ENCODE results near the gene GCN1.
A peak's percentile ranks its signal among the peaks of the same experiment; 100 is the strongest.

GCN1 gene, protein sequence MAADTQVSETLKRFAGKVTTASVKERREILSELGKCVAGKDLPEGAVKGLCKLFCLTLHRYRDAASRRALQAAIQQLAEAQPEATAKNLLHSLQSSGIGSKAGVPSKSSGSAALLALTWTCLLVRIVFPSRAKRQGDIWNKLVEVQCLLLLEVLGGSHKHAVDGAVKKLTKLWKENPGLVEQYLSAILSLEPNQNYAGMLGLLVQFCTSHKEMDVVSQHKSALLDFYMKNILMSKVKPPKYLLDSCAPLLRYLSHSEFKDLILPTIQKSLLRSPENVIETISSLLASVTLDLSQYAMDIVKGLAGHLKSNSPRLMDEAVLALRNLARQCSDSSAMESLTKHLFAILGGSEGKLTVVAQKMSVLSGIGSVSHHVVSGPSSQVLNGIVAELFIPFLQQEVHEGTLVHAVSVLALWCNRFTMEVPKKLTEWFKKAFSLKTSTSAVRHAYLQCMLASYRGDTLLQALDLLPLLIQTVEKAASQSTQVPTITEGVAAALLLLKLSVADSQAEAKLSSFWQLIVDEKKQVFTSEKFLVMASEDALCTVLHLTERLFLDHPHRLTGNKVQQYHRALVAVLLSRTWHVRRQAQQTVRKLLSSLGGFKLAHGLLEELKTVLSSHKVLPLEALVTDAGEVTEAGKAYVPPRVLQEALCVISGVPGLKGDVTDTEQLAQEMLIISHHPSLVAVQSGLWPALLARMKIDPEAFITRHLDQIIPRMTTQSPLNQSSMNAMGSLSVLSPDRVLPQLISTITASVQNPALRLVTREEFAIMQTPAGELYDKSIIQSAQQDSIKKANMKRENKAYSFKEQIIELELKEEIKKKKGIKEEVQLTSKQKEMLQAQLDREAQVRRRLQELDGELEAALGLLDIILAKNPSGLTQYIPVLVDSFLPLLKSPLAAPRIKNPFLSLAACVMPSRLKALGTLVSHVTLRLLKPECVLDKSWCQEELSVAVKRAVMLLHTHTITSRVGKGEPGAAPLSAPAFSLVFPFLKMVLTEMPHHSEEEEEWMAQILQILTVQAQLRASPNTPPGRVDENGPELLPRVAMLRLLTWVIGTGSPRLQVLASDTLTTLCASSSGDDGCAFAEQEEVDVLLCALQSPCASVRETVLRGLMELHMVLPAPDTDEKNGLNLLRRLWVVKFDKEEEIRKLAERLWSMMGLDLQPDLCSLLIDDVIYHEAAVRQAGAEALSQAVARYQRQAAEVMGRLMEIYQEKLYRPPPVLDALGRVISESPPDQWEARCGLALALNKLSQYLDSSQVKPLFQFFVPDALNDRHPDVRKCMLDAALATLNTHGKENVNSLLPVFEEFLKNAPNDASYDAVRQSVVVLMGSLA (N-terminal part only)

DNA sequence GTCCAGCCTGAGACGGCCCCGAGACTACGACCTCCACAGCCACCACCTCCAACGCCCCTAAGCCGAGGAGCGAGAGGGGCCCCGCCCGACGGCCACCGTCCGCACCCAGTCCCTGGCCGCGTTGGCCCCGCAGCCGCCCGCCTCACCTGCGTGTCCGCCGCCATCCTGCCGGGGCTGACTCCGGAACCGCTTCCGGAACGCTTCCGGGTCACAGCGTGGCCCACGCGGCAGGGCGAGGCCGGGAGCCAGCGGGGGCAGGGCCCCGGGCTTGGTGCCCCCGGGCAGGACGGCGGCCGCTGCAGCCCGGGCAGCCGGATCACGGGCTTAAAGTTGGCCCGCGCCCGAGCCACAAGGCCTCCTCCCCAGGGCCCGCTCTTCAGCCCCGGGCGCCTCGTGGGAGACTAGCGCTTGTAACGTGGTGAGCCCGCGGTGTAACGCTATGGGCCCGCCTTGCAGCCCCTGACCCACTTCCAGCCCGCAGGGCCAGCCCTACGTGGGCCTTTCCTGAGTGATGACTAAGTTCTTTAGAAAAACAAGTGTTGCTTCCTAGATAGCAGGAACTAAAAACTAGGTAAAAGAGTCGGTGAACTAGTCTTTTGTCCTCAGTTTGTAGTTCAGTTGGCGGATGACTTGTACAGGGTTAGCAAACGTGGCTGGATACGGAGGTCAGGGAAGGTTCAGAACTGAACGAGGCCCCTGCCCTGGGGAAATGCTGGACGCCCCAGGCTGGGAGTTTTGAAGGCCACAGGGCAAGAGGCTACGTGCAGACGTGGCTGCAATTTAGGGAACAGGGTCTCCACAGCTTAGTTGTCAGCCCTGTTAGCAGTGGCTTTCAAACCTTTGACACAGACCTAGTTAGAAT is at the start of gene GCN1:
Gene GCN1 (minus strand): TSS at position 182 of the 862 bp plus-strand sequence. CDS start 18 bp downstream, at position 164.
- CTCF ChIA-PET, result no interaction called here
- TF ChIP-seq, protein P1, sequence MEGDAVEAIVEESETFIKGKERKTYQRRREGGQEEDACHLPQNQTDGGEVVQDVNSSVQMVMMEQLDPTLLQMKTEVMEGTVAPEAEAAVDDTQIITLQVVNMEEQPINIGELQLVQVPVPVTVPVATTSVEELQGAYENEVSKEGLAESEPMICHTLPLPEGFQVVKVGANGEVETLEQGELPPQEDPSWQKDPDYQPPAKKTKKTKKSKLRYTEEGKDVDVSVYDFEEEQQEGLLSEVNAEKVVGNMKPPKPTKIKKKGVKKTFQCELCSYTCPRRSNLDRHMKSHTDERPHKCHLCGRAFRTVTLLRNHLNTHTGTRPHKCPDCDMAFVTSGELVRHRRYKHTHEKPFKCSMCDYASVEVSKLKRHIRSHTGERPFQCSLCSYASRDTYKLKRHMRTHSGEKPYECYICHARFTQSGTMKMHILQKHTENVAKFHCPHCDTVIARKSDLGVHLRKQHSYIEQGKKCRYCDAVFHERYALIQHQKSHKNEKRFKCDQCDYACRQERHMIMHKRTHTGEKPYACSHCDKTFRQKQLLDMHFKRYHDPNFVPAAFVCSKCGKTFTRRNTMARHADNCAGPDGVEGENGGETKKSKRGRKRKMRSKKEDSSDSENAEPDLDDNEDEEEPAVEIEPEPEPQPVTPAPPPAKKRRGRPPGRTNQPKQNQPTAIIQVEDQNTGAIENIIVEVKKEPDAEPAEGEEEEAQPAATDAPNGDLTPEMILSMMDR (conservative IDR thresholded peaks at IDR 0.05; ENCODE audit: low read depth), result no peak
- peak within 1 kb of the TSS; percentile 95 for H3K27ac ChIP-seq
- peak; percentile 82 for DNase-seq (ENCODE audit: low spot score)
- POLR2A ChIA-PET (ENCODE audit: low non-redundant PET), result no interaction called here

DNA sequence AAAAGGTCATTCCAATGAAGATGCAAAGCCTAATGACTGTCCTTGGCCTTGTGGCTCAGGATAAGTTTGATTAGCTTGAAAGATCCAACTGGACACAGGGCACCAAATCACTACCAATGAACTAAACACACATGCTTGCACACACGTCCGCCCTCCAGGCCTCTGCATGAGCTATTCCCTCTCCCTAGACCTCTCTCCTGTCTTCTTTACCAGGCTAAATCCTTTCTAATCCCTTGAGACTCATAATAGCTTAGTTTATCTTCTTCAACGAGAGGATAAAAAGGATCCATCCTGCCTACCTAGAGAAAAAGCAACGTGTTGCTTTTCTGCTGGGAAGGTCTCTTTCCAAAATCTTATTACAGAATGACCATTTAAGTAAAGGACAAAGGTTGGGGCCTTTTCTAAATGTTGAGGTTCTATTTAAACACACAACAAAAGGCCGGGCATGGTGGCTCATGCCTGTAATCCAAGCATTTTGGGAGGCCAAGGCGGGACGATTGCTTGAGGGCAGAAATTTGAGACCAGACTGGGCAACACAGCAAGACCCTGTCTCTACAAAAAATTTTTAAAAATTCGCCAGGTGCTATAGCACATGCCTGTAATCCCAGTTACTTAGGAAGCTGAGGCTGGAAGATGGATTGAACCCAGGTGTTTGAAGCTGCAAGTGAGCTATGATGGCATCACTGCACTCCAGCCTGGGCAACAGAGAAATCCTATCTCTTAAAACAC is 48.6 kb upstream of the GCN1 start:
- DNase-seq (ENCODE audit: low spot score), result no peak
- ChIA-PET CTCF (interaction anchor here (0.9 to 2.9 kb wide), 4 partner anchors 14 to 19 kb away, joined by 3 to 13 read pairs (median 4); no protein-coding TSS in a partner anchor), POLR2A (ENCODE audit: low non-redundant PET) (interaction anchor here (0.8 to 1.3 kb wide), 2 partner anchors 11 to 19 kb away, joined by 3 to 6 read pairs; no protein-coding TSS in a partner anchor)
- TF ChIP-seq, protein P1 (conservative IDR thresholded peaks at IDR 0.05; ENCODE audit: low read depth), result no peak
- H3K27ac ChIP-seq, result peak overlapping the region; percentile 100

DNA sequence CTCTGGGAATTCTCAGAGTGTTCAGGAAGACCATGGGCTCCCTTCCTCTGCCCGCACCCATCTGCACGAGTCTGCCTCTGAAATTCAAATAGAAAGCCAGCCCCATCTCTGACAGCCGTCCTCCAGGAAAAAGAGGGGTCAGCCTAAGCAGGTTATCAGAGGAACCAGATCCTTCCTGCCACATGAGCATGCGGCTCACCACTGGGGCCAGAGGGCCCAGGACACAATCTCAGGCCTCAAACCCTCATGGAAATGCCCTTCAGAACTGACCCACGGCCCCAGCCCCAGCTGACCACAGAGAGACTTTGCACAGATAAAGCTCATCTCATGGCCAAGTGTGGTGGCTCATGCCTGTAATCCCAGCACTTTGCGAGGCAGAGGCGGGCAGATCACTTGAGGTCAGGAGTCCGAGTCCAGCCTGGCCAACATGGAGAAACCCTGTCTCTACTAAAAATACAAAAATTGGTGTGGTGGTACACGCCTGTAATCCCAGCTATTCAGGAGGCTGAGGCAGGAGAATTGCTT is 47.8 kb upstream of the GCN1 start:
- no peak for DNase-seq (ENCODE audit: low spot score)
- CTCF ChIA-PET, result interaction anchor here (0.9 to 2.9 kb wide), 3 partner anchors 14 to 20 kb away, joined by 3 to 13 read pairs (median 5); no protein-coding TSS in a partner anchor
- peak overlapping the region; percentile 100 for H3K27ac ChIP-seq
- POLR2A ChIA-PET (ENCODE audit: low non-redundant PET), result interaction anchor here (1.3 kb wide), 1 partner anchor 11 kb away, joined by 3 read pairs; no protein-coding TSS in a partner anchor
- TF ChIP-seq, protein P1 (conservative IDR thresholded peaks at IDR 0.05; ENCODE audit: low read depth), result no peak

DNA sequence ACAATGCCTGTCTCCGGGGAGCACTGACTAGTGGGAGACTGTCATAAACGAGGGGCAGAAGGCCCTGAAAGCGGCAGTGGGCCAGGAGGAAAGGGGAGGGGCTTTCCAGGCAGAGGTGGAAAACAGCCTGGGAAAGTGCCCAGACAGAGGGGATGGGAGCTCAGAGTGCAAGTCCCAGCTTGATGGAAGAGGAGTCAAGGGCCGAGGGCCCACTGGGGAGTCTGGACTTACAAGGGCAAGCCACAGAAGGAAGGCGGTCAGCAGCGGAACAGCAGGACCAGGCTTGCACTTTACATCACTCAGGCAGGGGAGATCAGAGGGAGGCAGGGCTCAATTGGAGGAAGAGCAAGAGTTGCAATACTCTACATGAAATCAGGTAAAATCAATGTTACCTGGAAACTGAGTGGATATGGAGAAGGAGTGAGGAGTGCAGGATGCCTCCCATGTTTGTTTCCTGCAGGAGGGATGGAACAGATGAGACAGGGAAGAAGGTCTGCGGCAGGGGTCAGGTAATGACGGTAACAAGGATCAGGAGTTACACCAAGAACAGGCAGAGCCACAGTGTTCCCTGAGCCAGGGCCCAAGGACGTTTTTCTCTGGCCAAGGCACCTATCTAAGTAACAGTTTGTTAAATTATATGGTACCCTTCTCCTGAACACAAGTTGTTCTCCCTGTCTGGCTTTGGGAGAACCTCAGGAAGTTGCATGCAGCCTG is 47.2 kb upstream of the GCN1 start:
- ChIA-PET POLR2A (ENCODE audit: low non-redundant PET) (interaction anchor here (1.3 kb wide), 1 partner anchor 10 kb away, joined by 3 read pairs; no protein-coding TSS in a partner anchor), CTCF (interaction anchor here (0.6 to 3.2 kb wide), 5 partner anchors 9 to 24 kb away, joined by 3 to 16 read pairs (median 5); partner anchors contain the start of gene PXN)
- DNase-seq (ENCODE audit: low spot score), result no peak
- TF ChIP-seq, protein P1 (conservative IDR thresholded peaks at IDR 0.05; ENCODE audit: low read depth), result no peak
- peak overlapping the region; percentile 100 for H3K27ac ChIP-seq
